GM18519 (cell line): ENCODE measurements around the gene ARL6IP4.

Experiments used
- ATAC-seq: cut with Tn5 transposase; IDR thresholded peaks from one replicate; pipeline ENCODE4 v1.9.1; 2021; ENCODE audit warnings: mild to moderate bottlenecking, moderate library complexity; ENCODE audit not compliant: unreplicated experiment, low FRiP score

ARL6IP4 gene

GRCh38 chr12:122989874-122990419, 9.5 kb downstream of the ARL6IP4 start:
- ATAC-seq, result no peak

DNA sequence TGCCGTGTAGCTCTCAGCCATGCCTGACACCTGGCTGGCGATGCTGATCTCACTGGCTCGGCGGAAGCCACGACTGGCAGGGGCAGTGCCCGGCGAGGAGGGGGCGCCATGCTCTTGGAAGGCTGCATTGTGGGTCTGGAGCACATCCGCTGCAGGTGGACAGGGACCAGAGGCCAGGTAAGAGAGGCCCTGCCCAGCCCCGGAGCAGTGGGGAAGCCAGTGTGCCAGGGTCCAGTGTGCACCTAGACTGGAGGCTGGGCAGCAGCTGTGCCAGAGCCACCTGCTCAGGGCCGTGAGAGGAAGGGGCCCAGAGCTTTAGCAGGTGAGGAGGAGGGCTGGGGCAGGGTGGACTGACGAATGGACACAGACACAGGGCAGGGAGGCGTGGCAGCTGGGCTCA, 10.1 kb downstream of the ARL6IP4 start:
- ATAC-seq, result no peak

GRCh38 chr12:122990961-122991622, 10.6 kb downstream of the ARL6IP4 start:
- ATAC-seq, result no peak

- ATAC-seq, result no peak
These were observed 11.3 kb downstream of the ARL6IP4 start for GRCh38 chr12:122991623-122992275.

- ATAC-seq, result no peak
These were observed 11.9 kb downstream of the ARL6IP4 start for GRCh38 chr12:122992386-122992785.

DNA sequence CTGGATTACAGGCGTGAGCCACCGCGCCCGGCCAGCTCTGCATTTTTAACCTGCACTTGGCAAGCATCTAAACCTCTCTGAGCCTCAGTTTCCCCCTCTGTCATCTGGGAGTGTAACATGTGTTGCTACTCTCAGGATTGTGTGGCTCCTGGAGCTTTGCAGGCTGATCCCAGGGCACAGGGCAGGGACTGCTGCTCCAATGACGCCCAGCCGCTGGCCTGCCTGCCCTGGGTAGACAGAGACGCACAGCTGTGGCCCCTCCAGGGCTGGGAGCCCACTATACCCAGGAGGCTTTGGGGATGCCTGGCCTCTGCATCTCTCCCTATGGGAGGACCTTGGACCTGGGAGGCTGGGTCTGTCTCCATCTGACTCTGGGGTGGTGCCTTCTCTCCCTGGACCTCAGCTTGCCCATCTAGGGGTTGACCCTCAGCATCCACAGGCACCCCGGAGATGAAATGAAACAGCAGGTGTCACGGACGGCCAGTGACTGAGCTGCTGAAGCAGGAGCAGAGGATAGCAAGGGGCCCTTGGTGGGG, 13.7 kb downstream of the ARL6IP4 start:
- no peak for ATAC-seq

DNA sequence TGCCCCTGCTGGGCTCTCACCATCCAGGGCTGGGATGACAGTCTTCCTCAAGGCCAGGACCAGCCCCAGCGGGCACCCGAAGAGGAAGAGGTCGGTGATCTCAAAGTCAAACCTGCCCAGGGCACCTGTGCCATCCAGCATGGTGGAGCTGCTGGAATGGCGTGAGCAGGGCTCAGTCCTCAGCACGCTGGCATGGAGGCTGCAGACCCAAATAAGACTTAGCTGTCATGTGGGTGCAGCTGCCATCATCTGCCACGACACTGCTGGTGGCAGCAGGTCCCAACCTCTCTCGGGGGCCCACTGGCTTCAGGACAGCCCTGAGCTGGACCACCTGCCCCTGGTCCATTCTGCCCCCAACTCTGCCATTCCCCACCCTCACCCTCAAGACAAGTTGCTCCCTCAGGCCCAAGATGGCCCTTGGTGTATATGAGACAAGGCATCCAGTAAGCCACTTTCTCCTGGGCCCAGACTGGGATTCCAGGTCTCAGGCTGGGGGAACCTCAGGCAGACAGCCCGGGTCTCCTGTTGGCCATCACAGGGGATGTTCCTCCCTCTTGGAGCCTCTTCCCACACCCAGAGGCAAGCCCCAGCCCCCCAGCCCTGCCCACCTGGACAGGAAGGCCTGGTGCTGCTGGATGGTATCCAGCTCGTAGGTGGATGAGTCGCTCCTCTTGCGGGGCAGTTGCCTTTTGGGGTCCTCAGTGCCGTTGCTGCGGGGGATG, 14.5 kb downstream of the ARL6IP4 start:
- no peak for ATAC-seq

DNA sequence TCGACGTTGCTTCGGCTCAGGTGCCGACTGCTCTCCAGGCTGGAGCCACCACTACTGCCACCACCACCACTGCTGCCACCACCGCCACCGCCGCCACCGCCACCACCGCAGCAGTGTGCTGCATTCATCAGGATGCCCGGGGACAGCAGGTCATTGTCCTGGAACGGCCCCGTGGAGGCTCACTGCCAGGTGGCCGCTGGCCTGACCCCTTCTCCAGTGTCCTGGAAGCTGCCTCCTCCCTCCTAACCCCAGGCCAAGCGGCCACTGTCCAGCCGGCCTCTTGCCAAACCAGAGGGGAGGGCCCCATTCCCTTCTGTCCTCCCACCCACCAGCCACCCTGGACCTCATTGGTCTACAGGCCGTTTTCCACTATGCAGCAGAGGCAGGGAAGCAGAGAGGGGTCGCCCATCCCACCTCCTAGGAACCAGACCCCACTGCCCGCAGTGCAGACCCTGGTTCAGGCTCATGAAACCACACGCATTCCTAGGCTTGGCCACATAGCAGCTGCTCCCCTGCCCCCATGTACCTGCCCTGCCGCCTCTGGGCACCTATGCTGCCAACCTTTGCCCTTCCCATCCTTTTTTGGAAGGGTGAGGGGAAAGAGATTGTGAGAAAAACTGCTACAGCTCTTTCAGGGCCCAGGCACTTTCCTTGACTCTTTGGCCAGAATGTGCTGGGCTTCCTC, 15.2 kb downstream of the ARL6IP4 start:
- ATAC-seq, result no peak

DNA sequence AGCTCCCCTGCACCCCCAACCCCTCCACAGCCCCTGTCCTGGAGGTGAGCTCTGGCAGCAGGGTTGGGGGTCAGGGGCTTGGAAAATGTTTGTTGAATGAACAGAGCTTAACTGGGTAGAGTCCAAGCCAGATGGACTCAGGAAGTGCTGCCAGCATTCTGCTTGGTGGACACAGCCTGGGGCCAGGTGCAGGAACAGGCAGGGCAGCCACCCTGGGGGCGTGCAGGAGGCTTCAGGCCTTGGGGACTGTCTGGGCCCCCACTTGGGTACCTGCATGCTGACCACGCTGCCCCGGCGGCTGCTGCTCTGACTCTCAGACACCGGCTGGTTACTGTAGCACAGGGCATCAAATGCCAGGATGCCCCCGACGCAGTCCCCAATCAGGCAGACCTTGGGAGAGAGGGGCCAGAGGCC, 15.7 kb downstream of the ARL6IP4 start:
- ATAC-seq, result no peak

GRCh38 chr12:122996621-122997342, 16.3 kb downstream of the ARL6IP4 start:
- ATAC-seq, result no peak

DNA sequence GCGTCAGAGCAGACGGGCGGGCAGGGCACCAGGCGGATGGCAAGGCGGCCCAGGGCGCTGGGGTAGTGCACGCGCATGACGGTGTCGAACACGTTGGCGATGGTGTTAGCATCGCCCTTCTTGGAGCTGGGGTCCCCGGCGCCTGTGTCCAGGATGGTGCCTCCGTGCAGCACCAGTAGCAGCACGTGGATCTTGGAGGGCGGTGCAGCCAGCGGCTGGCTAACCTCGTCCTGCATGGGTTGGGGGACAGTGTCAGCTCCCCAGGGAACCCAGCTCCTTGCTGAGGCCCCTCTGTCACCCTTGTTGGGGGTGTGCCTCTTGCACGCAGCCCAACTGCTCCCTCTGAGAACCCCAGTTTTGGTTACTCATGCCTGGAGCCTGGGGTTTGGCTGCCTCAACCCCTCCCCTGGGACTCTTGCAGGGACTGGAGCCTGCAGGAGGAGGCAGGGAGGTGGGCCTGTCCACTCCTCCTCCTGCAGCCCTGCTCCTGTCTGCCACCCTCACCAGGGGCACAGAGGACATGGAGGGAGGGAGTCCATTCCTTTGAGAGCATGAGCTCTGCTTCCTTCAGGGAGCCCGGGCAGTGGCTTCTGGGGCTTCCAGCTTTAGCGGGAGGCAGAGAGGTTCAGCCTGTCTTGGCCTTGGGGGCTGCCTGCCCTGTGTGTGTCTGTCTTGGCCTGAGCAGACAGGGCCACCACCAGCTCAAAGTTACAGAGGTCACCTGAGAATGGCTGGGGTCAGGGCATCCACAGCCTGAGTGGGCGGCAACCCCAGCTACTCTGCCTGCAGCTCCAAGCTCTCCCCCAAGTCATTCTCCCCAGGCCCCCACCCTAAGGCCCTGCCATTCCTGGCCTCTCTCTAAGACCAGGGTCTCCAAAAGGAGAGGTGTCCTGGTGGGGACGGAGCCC, 17.1 kb downstream of the ARL6IP4 start:
- no peak for ATAC-seq

GRCh38 chr12:122998316-122998715, 17.8 kb downstream of the ARL6IP4 start:
- no peak for ATAC-seq

DNA sequence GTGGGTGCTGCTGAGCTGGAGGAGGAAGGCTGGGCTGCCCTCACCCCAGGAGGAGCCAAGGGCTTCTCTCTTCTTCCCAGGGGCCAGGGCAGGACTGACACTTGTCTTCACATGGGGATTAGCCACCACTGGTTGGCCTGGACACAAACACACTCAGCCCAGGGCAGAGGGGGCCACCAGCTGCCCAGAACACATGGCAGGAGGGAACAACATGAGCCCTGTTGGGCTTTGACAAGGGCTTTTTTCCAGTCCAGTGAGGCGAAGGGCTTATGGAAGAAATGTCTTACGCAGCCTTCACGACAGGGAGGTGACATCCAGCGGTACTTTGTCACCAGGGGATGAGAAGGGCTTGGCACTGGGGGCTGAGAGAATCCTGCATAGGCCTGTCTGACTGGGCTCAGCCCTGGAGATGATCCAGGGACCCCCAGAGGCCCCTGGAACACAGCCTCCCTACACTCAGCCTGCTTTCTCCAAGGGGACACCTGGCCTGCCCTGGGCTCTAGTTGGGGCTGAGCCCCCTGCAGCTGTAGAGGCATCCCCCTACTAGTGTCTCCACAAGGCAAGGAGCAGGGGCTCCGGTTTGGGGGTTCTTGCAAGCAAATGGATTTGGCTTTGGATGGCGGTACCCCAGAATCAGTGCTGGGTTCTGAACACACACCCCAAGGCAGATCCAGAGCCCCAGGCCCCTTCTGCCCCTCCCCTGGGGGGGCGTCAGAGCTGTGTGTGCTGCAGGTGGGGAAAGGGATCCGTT, 18.9 kb downstream of the ARL6IP4 start:
- no peak for ATAC-seq

GRCh38 chr12:122999986-123000420, 19.5 kb downstream of the ARL6IP4 start:
- no peak for ATAC-seq

DNA sequence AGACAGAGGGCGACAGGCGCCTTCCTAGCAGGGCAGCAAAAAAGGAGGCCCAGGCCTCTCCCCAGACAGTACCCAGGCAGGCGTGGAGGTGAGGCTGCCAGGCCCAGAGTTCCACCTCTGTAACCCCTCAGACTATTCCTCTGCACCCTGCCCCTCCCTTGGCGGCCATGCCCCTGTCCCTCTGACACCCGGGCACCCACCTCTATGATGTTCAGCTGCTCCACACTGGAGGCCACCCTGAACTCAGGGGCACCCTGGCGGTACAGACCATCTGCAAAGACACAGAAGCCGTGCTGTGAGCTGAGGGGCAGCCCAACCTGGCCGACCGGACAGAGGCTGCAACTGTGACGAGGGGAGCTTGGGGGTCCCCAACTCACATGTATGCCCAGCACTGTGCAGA, 20.1 kb downstream of the ARL6IP4 start:
- no peak for ATAC-seq

- ATAC-seq, result no peak
These were observed 21.0 kb downstream of the ARL6IP4 start for GRCh38 chr12:123001464-123001863.

GRCh38 chr12:123003257-123003656, 22.8 kb downstream of the ARL6IP4 start:
- ATAC-seq, result no peak

- no peak for ATAC-seq
These were observed 23.8 kb downstream of the ARL6IP4 start for GRCh38 chr12:123004287-123004686.
